ENCODE results near the gene DKC1.

DKC1 gene

DNA sequence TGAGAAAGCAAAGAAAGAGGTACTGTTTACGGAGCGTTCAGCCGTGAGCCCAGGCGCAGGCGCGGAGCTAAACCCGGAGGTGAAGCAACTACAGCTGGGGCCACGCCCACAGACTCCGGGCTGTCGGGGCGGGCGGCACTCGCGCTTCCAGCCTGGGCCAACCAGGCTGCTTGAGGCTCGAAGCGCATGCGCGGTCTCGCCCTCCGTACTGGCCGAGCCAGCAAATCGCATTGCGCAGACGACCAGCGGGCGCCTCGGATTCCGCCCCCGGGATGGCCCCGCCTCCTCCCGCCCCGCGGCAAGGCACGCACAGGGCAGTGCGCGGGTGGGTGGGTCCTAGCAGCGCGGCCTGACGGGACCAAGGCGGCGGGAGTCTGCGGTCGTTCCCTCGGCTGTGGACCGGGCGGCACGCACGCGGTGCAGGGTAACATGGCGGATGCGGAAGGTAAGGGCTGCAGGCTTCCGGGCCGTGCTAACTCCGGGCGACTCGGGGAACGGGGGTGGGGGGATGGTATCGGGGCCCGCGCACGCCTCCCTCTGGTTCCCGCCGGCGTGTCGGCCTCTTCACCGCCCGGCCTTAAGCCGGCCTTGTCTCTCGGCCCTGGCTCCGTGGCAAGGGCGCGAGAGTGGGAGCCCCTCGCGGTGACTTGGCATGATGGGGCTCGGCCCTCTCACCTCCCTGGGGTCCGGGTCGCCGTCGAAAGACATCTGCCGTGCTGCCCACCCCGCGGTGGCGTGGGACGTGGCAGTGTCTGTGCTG, at the start of gene DKC1:
Gene DKC1, plus strand, starts transcription at position 328 of the 760 bp plus-strand sequence. Its CDS starts 102 bp downstream, at position 430.
- DNase-seq (ENCODE audit: low read depth in 2 of 2, low spot score in 1 of 2): peak; percentile 71 to 87

DNA sequence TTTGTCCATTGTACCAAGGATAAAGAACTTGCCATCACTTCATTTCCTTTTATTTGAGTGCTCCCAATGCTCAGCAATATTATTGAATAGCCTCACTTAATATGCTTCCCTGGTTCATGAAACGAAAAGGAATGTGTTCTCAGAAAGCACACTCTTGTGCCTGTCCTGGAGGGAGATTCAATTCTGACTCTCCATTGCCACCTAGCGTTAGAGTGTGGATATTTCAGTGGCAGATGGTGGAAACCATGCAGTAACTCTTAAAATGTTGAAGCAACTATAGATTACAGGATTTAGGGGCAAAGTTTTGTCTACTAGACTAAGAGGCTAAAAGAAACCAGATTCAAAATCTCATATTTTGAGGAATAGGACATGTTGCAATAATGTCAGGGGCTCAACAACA, 47.7 kb upstream of the DKC1 start:
- no peak for DNase-seq (ENCODE audit: low read depth in 2 of 2, low spot score in 1 of 2)

DNA sequence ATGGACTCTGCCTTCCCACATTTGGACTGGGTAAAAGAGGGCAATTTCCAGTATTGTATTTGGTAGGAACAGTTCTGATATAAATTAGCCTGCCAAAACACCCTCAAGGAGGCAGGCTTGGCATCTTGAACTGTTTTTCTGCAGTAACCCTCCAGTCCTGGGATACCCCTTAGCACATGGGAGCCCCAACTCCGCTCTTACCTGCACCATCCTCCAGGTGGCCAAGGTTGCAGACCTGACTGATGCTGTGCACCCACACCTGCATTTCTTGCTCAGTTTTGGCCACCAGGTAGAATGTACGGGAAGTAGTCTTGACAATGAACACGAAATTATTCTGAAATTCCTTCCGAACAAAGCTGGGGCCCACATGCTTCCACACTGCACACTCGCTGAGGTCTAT, 46.8 kb upstream of the DKC1 start:
- DNase-seq (ENCODE audit: low read depth in 2 of 2, low spot score in 1 of 2): no peak

DNA sequence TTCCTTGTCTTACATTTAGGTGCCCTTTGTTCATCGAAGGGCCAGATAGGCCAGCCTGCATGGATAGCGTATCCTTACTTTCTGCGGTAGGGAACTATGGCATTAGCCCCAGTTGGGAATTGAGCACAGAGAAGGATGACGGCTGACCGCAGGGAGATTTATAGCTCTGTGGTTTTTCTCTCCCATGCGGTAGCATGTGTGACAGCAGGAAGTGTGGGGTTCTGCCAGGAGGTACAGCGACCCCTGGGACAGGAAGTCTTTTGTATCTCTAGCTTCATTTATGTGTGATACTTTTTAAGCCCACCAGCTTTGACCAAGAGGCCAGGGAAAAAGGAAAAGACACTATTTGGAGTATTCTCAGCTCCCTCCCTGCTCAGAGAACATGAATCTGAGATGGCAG, 44.8 kb upstream of the DKC1 start:
- no peak for DNase-seq (ENCODE audit: low read depth in 2 of 2, low spot score in 1 of 2)

DNA sequence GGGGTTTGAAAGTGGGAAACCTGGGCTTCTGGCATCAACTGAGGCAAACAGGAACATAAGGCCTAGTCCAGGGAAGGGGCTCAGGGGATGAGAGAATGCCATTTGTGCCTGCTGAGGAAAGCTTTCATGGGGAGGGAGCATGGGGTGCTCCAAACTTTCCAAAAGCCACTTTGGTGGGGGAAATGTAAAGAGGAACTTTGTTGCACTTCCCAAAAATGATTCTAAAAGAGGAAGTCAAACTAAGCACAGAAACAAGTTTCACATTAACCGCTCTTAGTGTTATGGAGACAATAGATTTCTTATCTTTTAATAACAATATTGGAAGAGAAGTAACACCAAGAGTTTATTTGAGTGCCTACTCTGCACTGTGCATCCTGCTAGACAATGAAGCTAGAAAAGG, 44.0 kb upstream of the DKC1 start:
- no peak for DNase-seq (ENCODE audit: low read depth in 2 of 2, low spot score in 1 of 2)

DNA sequence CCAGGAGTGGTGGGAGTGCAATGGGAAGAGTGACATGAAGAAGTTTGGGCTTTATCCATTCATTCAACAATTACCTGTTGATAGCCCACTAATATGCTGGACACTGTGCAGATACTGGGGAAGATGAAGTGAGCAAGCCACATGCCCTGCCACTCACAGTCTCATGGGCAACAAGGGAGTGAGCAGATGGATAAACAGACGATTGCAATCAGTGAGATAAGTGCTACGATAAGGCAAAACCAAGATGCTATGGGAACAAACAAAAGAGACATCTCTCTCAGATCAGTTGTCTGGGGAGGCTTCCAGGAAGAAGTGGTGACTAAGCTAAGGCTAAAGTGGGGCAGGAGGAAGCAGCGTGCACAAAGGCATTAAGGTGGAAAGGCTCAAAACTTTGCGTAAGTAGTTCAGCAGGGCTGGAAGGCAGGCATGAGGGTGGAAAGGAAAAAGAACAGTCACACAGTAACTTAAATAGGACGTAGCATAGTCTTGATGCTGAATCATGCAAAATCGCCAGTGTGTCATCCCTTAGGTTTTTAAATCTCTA, 43.5 kb upstream of the DKC1 start:
- DNase-seq (ENCODE audit: low read depth in 2 of 2, low spot score in 1 of 2): no peak

DNA sequence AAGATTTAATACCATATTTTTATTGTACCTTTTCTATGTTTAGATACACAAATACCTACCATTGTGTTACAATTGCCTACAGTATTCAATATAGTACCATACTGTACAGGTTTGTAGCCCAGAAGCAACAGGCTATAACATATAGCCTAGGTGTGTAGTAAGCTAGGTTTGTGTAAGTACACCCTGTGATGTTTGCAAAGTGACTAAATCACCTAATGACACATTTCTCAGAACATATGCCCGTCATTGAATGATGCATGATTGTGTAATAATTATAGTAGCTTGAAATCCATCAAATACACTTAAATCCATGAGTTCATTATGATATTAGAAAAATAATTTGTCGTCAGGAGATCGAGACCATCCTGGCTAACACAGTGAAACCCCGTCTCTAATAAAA, 42.6 kb upstream of the DKC1 start:
- no peak for DNase-seq (ENCODE audit: low read depth in 2 of 2, low spot score in 1 of 2)

DNA sequence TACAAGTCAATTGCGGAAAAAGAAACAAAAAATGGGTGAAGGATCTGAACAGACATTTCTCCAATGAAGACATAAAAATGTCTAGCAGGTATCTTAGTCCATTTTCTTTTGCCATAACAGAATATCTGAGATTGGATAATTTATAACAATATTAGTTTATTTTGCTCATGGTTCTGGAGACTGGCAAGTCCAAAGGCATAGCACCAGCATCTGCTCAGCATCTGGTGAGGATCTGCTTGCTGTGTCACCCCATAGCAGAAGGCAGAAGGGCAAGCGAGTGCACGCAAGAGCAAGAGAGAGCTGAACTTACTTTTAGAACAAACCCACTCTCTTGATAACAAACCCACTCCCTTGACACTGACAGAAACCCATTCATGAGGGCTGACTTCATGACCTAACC, 41.5 kb upstream of the DKC1 start:
- DNase-seq (ENCODE audit: low read depth in 2 of 2, low spot score in 1 of 2): no peak

DNA sequence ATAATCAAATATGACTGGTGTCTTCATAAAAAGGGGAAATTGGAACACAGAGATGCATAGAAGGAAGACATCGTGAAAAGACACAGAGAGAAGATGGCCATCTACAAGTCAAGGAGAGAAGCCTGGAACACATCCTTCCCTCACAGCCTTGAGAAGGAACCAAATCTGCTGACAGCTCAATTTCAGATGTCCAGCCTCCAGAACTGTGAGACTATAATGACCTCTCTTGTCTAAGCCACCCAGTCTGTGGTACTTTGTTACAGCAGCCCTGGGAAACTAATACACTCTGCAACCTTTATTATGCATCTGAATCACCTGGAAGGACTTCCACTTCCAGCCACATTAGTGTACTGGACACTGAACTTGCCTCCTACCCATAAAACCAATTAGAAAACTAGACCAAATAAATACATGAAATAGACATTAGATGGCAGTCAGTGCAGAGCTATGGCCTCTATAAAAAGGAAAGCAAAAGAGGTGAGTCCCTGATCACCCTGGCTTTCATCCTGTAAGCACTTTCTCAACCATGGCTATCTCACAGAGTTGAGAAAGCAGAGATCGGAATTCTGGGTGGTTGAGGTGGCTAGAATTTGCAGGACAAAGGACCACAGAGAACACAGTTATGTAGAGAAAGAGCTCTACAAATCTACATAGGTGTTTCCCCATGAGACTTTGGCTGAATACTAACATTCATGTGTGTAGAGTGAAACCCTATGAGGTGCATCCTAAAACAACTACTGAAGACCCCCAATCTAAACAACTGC, 37.5 kb upstream of the DKC1 start:
- DNase-seq (ENCODE audit: low read depth in 2 of 2, low spot score in 1 of 2): no peak

DNA sequence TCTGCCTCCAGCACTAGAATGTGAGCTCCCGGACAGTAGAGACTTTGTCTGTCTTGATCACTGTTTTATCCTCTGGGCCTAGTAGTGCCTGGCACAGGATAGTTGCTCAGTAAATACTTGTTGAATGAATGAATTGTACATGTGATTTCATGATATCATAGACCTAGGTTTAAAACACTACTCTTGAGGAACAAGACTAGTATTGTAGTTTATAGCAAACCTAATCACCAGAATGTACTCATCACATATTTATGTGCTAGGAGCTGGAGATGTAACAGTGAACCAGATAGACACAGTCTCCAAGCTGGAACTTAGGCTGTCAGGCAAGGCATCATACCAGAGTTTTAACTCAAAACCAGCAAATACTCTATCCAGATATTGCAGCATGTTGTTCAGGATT, 35.2 kb upstream of the DKC1 start:
- no peak for DNase-seq (ENCODE audit: low read depth in 2 of 2, low spot score in 1 of 2)

DNA sequence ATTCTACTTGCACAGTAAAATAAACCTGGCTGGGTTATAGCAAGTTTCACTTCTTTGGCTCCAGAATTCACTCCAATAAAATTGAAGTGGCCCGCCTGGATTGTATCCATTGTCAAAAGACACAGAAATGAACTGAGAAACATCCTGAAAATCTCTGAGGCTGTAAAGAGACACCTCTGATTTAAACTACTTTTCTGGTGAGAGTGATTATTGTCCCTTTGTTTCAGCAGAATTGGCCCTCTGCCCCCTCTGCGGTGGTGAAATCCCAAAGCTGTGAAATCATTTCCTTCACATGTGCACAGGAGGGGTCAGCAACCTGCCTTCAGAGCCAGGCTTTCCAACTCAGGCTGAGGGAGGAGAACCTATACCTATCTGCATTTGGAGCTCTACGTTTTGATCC, 34.8 kb upstream of the DKC1 start:
- no peak for DNase-seq (ENCODE audit: low read depth in 2 of 2, low spot score in 1 of 2)

DNA sequence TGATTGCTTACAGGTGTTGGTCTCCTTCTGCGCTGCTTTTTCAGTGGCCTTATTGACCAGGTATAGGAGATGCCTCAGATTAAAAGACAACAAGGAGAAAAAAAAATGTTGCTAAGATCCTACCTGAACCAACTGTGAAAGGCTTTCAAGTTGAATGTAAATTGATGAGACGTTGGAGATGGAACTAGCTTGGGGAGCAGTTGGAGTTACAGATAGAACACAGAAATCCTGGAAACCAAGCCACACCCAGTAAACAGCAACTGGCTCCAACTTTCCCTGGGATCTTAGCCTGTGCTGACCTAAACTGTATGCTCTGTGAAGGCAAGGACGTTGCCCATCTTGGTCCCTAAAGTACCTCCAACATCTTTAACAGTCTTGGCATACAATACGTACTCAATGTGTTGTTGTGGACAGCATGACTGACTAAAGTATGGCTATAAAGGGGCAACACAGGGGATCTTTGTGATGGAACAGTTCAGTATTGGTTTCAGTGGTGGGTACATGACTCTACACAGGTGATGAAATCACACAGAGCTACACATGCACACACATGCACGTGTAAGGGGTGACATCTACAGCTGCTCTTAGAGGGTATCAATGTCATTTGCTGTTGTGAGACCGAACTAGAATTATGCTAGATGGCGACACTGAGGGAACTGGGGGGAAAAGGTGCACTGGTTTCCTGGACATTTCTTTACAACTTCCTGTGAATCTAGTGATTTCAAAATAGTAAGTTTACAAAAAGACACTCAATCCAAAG, 34.1 kb upstream of the DKC1 start:
- DNase-seq (ENCODE audit: low read depth in 2 of 2, low spot score in 1 of 2): no peak

DNA sequence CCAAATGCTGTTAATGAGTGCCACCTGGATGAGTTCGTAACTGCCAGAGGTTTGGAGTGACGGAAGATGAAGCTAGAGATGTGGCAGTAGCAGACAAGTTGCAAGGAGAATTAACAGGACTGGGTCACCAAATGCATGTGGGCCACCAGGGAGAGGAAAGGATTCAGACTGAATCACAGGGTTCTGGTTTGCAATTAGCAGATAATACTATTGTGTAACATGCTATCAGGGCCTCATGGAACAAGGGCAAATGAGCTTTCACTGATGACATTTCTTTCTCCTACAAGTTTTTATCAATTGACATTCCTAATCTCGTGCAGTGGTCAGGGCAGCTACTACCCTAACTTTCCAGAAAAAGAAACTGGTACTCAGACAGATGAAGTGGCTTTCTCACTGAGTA, 33.2 kb upstream of the DKC1 start:
- DNase-seq (ENCODE audit: low read depth in 2 of 2, low spot score in 1 of 2): no peak

DNA sequence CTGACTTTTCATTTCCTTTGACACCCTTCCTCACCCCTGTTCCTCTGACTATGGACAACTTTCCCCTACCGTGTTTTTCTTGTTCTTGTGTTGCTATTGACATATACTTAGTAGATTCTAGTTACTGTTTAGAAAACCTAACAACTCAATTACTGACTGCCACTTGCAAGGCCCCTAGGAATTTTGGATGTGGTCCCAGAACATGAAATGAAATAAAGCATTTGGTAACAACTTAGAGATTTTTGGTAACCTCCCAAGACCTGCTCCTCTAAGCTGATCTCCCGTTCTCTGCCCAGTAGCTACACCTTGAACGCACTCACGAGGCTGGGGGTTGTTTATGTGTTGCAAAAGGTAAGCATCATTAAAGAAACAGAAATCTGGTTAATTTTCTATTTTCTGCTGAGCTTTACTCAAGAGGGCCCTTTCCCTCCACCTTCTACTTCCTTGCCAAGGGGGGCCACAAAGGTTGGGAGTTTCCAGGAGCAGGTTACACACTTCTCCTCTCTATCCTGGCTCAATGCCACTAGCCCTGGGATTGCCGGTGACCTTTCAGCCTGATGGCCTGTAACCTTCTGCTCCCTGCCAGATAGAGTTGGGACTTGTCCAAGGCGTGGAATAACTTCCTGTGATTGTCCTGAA, 32.3 kb upstream of the DKC1 start:
- no peak for DNase-seq (ENCODE audit: low read depth in 2 of 2, low spot score in 1 of 2)

DNA sequence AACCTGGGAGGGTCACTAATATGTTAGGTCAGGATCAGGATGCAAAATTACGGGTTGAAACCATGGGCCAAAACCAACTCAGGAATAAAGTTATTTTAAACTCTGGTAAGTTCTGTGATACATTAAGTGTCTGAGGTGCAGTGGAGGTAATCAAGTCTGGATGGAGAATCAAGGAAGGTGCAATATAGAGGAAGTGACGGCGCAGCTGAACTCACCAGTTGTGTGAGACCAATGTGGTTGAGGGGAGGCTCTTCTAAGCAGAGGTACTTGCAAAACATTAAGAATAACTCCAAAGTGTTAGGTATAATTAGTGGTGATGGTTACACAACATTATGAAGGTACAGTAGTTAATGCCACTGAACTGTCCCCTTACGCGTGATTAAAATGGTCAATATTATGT, 31.5 kb upstream of the DKC1 start:
- DNase-seq (ENCODE audit: low read depth in 2 of 2, low spot score in 1 of 2): no peak

DNA sequence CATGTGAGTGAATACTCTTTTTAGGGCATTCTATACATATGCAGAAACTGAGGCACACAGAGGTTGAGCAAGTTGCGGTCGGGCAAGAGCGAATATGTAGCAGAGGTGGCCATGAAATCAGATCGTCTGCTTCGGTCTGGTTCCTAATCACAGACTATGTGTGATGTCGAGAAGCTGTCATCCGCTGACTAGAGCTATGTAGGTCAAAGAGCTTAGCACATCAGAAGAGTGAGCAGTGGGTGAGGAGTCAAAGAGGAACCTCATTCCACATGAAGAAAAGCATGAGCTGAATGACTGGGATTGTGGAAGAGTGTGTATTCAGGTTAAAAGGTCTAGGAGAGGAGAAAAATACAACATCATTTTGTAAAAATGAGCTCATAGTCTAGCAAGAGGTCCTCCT, 30.8 kb upstream of the DKC1 start:
- DNase-seq (ENCODE audit: low read depth in 2 of 2, low spot score in 1 of 2): no peak

DNA sequence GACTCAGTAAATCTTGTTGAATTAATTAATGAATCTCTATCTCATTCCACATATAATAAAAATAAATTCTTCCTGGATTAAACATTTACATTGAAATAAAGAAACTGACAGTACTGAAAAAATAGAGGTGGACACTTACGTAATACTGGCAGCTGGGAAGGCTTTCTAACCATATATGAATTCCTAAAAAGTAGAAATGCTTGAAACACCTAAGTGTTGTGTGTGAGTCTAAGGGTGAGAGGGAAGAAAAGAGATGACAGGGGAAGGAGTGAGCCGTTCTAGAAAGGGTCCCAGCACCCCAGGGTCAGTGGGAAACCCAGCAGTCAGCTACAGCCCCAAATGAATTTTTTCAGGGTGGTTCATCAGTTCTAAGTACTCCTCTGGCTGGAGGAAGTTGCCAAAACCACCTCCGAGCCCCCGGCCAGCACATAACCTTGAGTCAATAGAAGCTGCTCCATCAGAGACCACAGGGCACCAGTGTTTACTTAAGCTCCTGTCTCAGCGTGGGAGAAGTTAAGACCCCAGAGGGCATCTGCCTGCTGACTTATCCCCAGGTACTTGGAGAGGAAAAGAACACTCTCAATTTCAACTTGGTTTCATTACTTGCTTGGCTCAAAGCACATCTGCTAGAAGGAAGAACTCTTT, 30.1 kb upstream of the DKC1 start:
- DNase-seq (ENCODE audit: low read depth in 2 of 2, low spot score in 1 of 2): no peak

DNA sequence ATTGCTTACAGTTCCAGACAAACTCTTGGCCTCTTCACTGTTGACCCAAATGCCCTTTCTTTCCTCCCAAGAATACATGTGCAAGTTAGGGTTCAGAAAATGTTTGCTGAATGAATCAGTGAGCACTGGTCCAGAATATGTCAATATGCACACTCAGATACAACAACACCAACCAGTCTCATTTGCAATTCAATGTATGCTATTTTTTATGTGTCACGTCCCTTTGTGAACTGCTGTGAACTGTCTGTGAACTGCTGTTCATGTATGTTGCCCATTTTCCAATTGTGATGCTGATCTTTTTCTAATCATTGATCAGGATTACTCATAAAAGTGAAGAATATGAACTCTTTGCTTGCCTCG, 29.6 kb upstream of the DKC1 start:
- no peak for DNase-seq (ENCODE audit: low read depth in 2 of 2, low spot score in 1 of 2)

DNA sequence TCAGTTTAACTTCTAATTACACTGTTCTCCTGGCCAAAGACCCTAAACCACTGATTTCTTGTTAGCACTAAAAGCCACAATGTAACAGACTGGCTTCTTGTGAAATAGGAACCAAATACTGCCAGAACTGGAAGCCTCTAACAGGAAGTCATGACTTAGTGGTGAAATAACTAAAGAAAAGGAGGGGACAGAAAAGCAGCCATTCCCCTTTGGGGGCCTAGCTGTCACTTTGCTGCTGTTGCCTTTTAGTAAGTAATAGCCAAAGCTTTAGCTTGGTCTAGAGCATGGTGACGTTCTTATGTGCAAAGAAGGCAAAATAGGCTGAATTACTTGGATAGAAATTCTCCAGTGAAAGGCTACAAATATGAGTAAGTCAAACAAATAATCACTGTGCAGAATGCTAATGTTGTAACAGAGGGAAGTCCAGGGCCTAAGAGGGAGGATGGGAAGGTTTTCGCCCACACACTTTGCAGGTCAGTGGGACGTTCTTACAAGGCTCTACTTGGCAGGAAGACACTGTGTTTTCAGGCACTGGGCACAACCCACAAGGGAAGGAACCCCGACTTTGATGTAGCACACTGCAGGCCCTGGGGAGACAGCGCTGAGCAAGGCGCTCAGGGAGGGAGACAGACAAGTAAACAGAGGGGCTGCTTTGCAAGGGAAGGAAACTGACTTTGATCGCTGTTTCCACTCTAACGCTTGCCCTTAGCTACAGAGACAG, 28.4 kb upstream of the DKC1 start:
- DNase-seq (ENCODE audit: low read depth in 2 of 2, low spot score in 1 of 2): no peak

DNA sequence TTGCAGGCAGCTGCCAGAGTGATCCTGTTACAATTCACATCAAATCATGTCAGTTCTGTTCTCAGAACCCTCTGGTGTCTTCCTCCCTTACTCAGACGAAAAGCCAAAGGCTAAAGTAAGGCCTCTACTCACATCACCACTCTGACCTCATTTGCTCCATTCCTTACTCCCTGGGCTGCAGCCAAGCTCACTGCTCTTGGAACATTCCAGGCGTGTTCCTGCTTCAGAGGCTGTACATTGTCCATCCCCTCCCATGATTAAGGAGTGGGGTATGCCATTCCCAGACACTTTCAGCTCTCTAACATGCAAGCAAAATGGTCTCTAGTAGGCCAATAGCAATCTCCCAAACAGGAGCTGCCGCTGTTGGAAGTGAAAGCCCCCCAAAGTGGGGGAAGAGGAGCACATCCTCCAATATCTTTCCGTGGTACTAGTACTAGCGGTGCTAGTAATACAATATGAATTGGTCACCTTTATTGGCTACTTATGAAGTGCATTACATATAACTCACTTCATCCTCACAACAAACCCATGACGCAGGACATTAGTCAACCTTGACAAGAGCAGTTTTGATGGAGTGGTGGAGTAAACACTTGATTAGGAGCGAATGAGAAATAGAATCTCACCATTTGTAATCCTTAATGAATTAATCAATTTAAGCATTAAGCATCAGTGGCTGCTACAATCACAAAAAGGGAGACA, 26.8 kb upstream of the DKC1 start:
- DNase-seq (ENCODE audit: low read depth in 2 of 2, low spot score in 1 of 2): no peak
